ENCODE data around the gene TSPEAR. TPM values are rescaled to one million over a fixed set of nuclear protein-coding genes. Genes with fewer than 3 reads are reported as not detected.
A peak's percentile ranks its signal among the peaks of the same experiment; 100 is the strongest.

TSPEAR gene
- total and polyA plus RNA-seq, 2 of the 13 experiments (the other 11 are each of a cell fraction or from before 2014, with no cell fraction given): 0.07 to 0.32 TPM

DNA sequence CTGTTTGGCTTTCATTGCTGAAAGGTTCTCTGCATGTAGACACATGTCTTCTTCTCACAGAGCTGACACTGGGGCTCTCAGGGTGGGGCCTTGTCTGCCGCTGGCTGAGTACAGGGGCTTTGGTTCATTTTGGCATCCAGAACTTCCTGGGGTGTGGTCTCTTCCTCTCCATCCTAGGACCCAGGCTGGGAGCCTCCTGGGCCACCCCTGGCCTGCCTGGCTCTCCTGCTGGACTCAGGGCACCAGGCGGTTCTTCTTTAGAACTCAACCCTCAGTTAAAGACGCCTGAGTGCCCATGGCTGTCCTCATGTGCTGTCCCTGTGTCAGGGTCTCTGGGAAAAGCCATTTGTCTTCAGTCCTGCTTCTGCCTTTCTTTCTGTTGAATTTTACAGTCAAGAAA is 125.5 kb downstream of the TSPEAR start:
- intact Hi-C loops (cut with micrococcal nuclease; ENCODE audit: unreplicated experiment): no loop called here
- H3K36me3 ChIP-seq (replicated peaks in 1 of 2; ENCODE audit: control insufficient read depth in 1 of 2, insufficient read depth in 2 of 2, low read length in 2 of 2): no peaks in the 10 kb centered on the region
- H3K27me3 ChIP-seq (ENCODE audit: control insufficient read depth in 1 of 2, insufficient read depth in 2 of 2, low read length in 2 of 2): peaks cover 0 to 9% of the 10 kb centered on the region in 2 experiments; a peak in 1 of 5 replicates
- ChIA-PET POLR2A (no interaction called here), CTCF (ENCODE audit: low intra/inter-chr PET ratio, low total read pairs) (no interaction called here)
- ATAC-seq: no peak
- no TSS peak for BruUV-seq (replicated peaks)
- in situ Hi-C loops (cut with HindIII; ENCODE audit: extremely low pct_ligation_motif_present, low pct_unique_long_range_greater_than_20kb): no loop called here
- no peak overlapping the region for H2AFZ ChIP-seq (ENCODE audit: low read length)
- peaks cover 8% of the 10 kb centered on the region; the same call in 1 of the 2 replicates for H3K9me3 ChIP-seq (ENCODE audit: low read length)
- H3K27ac ChIP-seq (ENCODE audit: extremely low read length, insufficient read depth, low read length): no peak overlapping the region
- no peak overlapping the region for H3K9ac ChIP-seq (ENCODE audit: insufficient read depth, low read depth, low read length)
- 0 out of 2 replicates have a peak, but pooled peaks cover 9% of the 10 kb centered on the region for H3K4me1 ChIP-seq (ENCODE audit: insufficient read depth, low read length)
- no peak for FAIRE-seq
- no peaks in the 10 kb centered on the region for H4K20me1 ChIP-seq (ENCODE audit: insufficient read depth, low read length)
- no peaks in the 10 kb centered on the region for H3K79me2 ChIP-seq (ENCODE audit: insufficient read depth, low read length)
- no peak overlapping the region for H3K4me3 ChIP-seq (replicated peaks in 1 of 3; ENCODE audit: insufficient read depth in 1 of 3, low read depth in 2 of 3, low read length in 3 of 3)
- WGBS (ENCODE audit: low lambda C conversion rate): 23% methylated on average over 3 of the region's 3 CpGs
- TF ChIP-seq ZNF441 (CRISPR knock-in tag; IDR thresholded peaks at IDR 0.05; ENCODE audit: borderline replicate concordance) (no peak), STAG1 (CRISPR knock-in tag; IDR thresholded peaks at IDR 0.05) (no peak), SP2 (CRISPR knock-in tag; IDR thresholded peaks at IDR 0.05) (no peak), ZNF333 (CRISPR knock-in tag; IDR thresholded peaks at IDR 0.05; ENCODE audit: borderline replicate concordance) (no peak)
- no peak for DNase-seq (ENCODE audit: low spot score)
- H3K4me2 ChIP-seq (ENCODE audit: low read depth, low read length): no peak overlapping the region

GRCh38 chr21:44583800-44584147 is 127.6 kb downstream of the TSPEAR start:
- Histone ChIP-seq H3K27ac (ENCODE audit: extremely low read length, insufficient read depth, low read length) (no peak overlapping the region), H3K4me3 (replicated peaks in 1 of 3; ENCODE audit: insufficient read depth in 1 of 3, low read depth in 2 of 3, low read length in 3 of 3) (no peak overlapping the region), H2AFZ (ENCODE audit: low read length) (no peak overlapping the region), H3K79me2 (ENCODE audit: insufficient read depth, low read length) (no peaks in the 10 kb centered on the region), H4K20me1 (ENCODE audit: insufficient read depth, low read length) (no peaks in the 10 kb centered on the region), H3K36me3 (replicated peaks in 1 of 2; ENCODE audit: control insufficient read depth in 1 of 2, insufficient read depth in 2 of 2, low read length in 2 of 2) (no peaks in the 10 kb centered on the region), H3K9ac (ENCODE audit: insufficient read depth, low read depth, low read length) (no peak overlapping the region), H3K9me3 (ENCODE audit: low read length) (peaks cover 8% of the 10 kb centered on the region; the same call in 1 of the 2 replicates), H3K4me2 (ENCODE audit: low read depth, low read length) (no peak overlapping the region), H3K4me1 (ENCODE audit: insufficient read depth, low read length) (no peaks in the 10 kb centered on the region), H3K27me3 (ENCODE audit: control insufficient read depth in 1 of 2, insufficient read depth in 2 of 2, low read length in 2 of 2) (peaks cover 0 to 9% of the 10 kb centered on the region in 2 experiments; a peak in 1 of 5 replicates)
- ATAC-seq (no peak), FAIRE-seq (no peak), DNase-seq (ENCODE audit: low spot score) (no peak)
- ChIA-PET CTCF (ENCODE audit: low intra/inter-chr PET ratio, low total read pairs) (no interaction called here), POLR2A (no interaction called here)
- 20% methylated on average over 6 of the region's 6 CpGs for WGBS (ENCODE audit: low lambda C conversion rate)
- intact Hi-C loops (cut with micrococcal nuclease; ENCODE audit: unreplicated experiment): no loop called here
- in situ Hi-C loops (cut with HindIII; ENCODE audit: extremely low pct_ligation_motif_present, low pct_unique_long_range_greater_than_20kb): no loop called here
- BruUV-seq (replicated peaks): no TSS peak
- TF ChIP-seq ZXDC (CRISPR knock-in tag; IDR thresholded peaks at IDR 0.05): no peak
- 0 out of 2 replicates have a peak, but pooled peaks have one; percentile 6 for TF ChIP-seq FOSL2 (CRISPR knock-in tag; IDR thresholded peaks at IDR 0.05)
